Brain microvascular endothelial cell (primary cell): ENCODE measurements around the gene RPS8.

ENCODE experiments used
- DNase-seq: peaks from one replicate; pipeline ENCODE4 v3.0.0-alpha.2; 2020
- H3K27ac ChIP-seq: fragments of 250-450 bp; sonication (Bioruptor Pico); 2 replicates; pipeline ENCODE4 v1.5.1; 2020; ENCODE audit warnings: mild to moderate bottlenecking, moderate library complexity
- H3K27me3 ChIP-seq: fragments of 250-450 bp; sonication (Bioruptor Pico); replicated peaks from 2 replicates; pipeline ENCODE4 v1.5.1; 2020; ENCODE audit warnings: mild to moderate bottlenecking
- H3K36me3 ChIP-seq: fragments of 250-450 bp; sonication (Bioruptor Pico); replicated peaks from 2 replicates; pipeline ENCODE4 v1.5.1; 2020; ENCODE audit warnings: mild to moderate bottlenecking
- H3K4me3 ChIP-seq: 2 replicates; pipeline ENCODE4 v1.5.1; 2011; ENCODE audit warnings: low read depth, mild to moderate bottlenecking, control low read depth, low read length, moderate library complexity
- CTCF ChIP-seq: IDR thresholded peaks from 2 replicates; pipeline ENCODE4 v1.5.1; 2011; ENCODE audit warnings: low read depth, mild to moderate bottlenecking, moderate library complexity, low read length, control low read depth, inconsistent platforms; ENCODE audit errors: missing control alignments
- in situ Hi-C: cut with HindIII; loops from 2 replicates; pipeline ENCODE4 v1.10.0; 2017; ENCODE audit warnings: low sequenced_read_pairs, low pct_ligation_motif_present

The RPS8 gene

DNA sequence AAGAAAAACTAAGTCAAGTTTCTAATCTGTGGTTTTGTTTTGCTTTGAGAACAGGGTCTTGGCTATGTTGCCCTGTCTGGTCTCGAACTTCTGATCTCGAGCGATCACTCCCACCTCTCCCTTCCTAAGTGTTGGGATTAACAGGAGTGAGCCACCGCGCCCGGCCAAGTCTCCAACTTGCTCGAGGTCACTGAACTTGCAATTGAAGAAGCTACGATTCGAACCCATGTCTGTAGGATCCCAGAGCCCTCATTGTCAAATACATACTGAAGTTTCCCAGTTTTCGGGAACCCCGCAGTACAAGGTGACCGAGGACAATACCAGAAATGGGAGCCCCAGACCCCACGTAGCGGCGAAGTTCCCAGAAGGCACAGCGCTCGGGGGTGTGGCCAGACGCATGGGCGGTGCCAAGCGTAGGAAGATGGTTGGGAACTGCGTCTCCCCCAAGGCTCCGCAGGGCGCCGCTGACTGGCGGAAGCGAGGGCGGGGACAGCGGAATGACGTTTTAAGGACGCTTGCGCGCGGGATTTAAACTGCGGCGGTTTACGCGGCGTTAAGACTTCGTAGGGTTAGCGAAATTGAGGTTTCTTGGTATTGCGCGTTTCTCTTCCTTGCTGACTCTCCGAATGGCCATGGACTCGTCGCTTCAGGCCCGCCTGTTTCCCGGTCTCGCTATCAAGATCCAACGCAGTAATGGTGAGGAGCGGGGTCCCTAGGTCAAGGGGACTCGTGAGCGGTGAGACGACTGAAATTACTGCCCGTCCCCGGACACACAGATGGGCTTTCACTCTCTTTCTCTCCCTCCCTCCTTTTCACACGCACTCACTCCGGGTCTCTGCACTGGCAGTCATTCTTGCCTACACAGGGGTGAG is 35.8 kb upstream of the RPS8 start, which contains the start of gene KIF2C:
Gene KIF2C, plus strand, starts transcription at position 531 of the 872 bp plus-strand sequence. Its CDS starts 96 bp downstream, at position 627.
- H3K27me3 ChIP-seq: no peaks in the 10 kb centered on the region
- H3K27ac ChIP-seq: peak within 1 kb of the TSS; percentile 42
- peak within 1 kb of the TSS; percentile 89 for H3K4me3 ChIP-seq
- H3K36me3 ChIP-seq: no peaks in the 10 kb centered on the region
- no peak for TF ChIP-seq CTCF
- peak; percentile 96 for DNase-seq
- in situ Hi-C loops: no loop called here

- Histone ChIP-seq H3K4me3 (peak overlapping the region; percentile 89), H3K36me3 (no peaks in the 10 kb centered on the region), H3K27ac (no peak overlapping the region), H3K27me3 (no peaks in the 10 kb centered on the region)
- in situ Hi-C loops: no loop called here
- no peak for DNase-seq
- TF ChIP-seq CTCF: no peak
These were observed 35.1 kb upstream of the RPS8 start for GRCh38 chr1:44740179-44740617.

DNA sequence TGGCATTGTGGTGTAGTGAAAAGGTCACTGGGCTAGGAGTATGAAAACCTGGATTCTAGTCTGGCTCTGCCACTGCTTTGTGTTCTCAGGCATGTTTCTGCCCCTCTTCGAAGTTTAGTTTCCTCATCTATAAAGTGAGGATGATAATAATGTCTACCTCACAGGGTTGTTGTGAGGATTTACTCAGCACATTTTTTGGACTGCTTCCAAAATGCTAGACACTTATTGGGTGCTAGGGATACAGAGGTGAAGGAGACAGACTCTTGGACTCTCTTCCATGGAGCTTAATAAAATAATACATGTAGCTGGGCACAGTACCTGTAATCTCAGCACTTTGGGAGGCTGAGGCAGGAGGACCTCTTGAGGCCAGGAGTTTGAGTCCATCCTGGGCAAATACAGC is 32.1 kb upstream of the RPS8 start:
- Histone ChIP-seq H3K27ac (no peak overlapping the region), H3K36me3 (no peaks in the 10 kb centered on the region), H3K4me3 (no peak overlapping the region), H3K27me3 (no peaks in the 10 kb centered on the region)
- in situ Hi-C loops: no loop called here
- no peak for DNase-seq
- no peak for TF ChIP-seq CTCF

- TF ChIP-seq CTCF: peak; percentile 4
- no peak for DNase-seq
- no peaks in the 10 kb centered on the region for H3K27me3 ChIP-seq
- H3K27ac ChIP-seq: no peak overlapping the region
- H3K36me3 ChIP-seq: peaks cover 4% of the 10 kb centered on the region
- H3K4me3 ChIP-seq: no peak overlapping the region
- in situ Hi-C loops: no loop called here
These were observed 27.5 kb upstream of the RPS8 start for GRCh38 chr1:44747878-44748277.

DNA sequence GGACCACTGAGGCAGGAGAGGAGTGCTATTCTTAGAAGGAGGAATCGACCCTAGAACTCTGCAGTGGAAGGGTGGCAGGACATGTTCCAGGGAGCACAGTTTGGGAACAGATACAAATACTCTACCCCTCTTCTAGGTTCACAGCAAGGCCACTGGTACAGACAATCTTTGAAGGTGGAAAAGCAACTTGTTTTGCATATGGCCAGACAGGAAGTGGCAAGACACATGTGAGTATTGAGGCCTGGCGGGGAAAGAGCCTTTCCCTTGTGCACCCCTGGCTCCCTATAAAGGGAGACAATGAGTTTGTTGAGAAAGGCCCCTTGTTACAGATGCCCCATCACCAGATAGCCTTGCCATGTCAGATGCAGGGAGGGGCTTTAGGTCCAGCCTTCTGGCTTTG is 17.9 kb upstream of the RPS8 start:
- Histone ChIP-seq H3K27me3 (no peaks in the 10 kb centered on the region), H3K4me3 (no peak overlapping the region), H3K27ac (no peak overlapping the region), H3K36me3 (peaks cover 9% of the 10 kb centered on the region)
- in situ Hi-C loops: no loop called here
- TF ChIP-seq CTCF: no peak
- no peak for DNase-seq

DNA sequence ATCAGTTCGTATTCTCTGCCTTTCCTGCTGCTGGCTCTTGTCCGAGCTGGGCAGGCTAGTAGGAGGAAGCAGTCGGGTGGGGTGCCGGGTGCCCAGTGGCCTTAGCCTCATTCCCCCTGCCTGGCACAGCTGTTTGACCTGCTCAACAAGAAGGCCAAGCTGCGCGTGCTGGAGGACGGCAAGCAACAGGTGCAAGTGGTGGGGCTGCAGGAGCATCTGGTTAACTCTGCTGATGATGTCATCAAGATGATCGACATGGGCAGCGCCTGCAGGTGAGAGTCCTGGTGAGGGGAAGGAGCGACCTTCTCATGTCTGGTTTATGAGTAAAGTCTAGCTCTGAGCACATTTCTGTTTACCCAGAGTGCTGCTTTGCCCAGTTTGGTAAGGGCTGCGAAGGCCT is 16.3 kb upstream of the RPS8 start:
- Histone ChIP-seq H3K4me3 (no peak overlapping the region), H3K27ac (no peak overlapping the region), H3K27me3 (no peaks in the 10 kb centered on the region), H3K36me3 (peaks cover 9% of the 10 kb centered on the region)
- in situ Hi-C loops: no loop called here
- no peak for TF ChIP-seq CTCF
- no peak for DNase-seq
